ENCODE data around the gene ZDHHC8.

DNA sequence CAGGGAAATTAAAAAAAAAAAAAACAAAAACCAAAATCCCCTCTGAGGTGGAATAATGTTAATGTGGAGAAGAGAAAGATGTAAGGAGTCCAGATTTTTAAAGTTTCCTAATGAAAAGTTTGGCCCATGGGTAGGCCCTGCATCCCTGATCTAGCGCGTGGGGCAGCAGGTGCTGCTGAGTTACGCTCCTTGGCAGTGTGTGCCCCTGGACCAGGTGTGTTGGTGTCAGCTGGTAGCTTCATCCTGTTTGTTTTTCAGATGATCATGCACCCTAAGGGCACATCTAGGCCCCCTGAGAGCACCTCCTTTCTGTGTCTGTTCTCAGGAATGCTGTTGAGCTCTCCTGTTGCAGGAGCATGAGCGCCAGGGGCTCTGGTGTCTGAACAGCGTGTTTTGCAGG lies 44.8 kb upstream of the ZDHHC8 start:
- TF ChIP-seq, protein P1, sequence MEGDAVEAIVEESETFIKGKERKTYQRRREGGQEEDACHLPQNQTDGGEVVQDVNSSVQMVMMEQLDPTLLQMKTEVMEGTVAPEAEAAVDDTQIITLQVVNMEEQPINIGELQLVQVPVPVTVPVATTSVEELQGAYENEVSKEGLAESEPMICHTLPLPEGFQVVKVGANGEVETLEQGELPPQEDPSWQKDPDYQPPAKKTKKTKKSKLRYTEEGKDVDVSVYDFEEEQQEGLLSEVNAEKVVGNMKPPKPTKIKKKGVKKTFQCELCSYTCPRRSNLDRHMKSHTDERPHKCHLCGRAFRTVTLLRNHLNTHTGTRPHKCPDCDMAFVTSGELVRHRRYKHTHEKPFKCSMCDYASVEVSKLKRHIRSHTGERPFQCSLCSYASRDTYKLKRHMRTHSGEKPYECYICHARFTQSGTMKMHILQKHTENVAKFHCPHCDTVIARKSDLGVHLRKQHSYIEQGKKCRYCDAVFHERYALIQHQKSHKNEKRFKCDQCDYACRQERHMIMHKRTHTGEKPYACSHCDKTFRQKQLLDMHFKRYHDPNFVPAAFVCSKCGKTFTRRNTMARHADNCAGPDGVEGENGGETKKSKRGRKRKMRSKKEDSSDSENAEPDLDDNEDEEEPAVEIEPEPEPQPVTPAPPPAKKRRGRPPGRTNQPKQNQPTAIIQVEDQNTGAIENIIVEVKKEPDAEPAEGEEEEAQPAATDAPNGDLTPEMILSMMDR (IDR thresholded peaks at IDR 0.05): no peak
- no peak for TF ChIP-seq POLR2A (IDR thresholded peaks at IDR 0.05)
